ENCODE data around the gene IL18R1.

GRCh38 chr2:102337012-102337411 is 18.6 kb upstream of the IL18R1 start:
- TF ChIP-seq EP300 (IDR thresholded peaks at IDR 0.05) (no peak), POLR2A (IDR thresholded peaks at IDR 0.05) (no peak)
